ENCODE measurements around the gene SLC1A3. TPM values are rescaled to one million over a fixed set of nuclear protein-coding genes. Genes with fewer than 3 reads are reported as not detected.

SLC1A3 gene
- total RNA-seq, 1 experiment from 2014 or later: 9.6 TPM

- intact Hi-C loops (cut with micrococcal nuclease): loop anchor here (1.0 to 5.0 kb wide), 3 partner anchors 51 to 191 kb away; no protein-coding TSS in a partner anchor
- ChIA-PET POLR2A (interaction anchor here (0.6 to 4.5 kb wide), 19 partner anchors 20 to 455 kb away, joined by 3 to 54 read pairs (median 3); no protein-coding TSS in a partner anchor), CTCF (interaction anchor here (0.9 to 2.8 kb wide), 5 partner anchors 50 to 191 kb away, joined by 4 to 10 read pairs (median 8); no protein-coding TSS in a partner anchor)
- H3K27ac Mint-ChIP-seq (ENCODE audit: low read depth, unreplicated experiment): peak overlapping the region; percentile 84
- peaks cover 9% of the 10 kb centered on the region for H3K4me1 Mint-ChIP-seq (ENCODE audit: insufficient read depth, unreplicated experiment)
- no peaks in the 10 kb centered on the region for H3K9me3 Mint-ChIP-seq (ENCODE audit: unreplicated experiment)
- BruUV-seq (replicated peaks): no TSS peak
- DNase-seq (ENCODE audit: unreplicated experiment): no peak
- H3K27me3 Mint-ChIP-seq (ENCODE audit: insufficient read depth, unreplicated experiment): no peaks in the 10 kb centered on the region
- H3K36me3 Mint-ChIP-seq (ENCODE audit: insufficient read depth, unreplicated experiment): no peaks in the 10 kb centered on the region
- H3K4me3 Mint-ChIP-seq (ENCODE audit: unreplicated experiment): peak overlapping the region; percentile 88
- no peak for TF ChIP-seq CTCF (IDR thresholded peaks at IDR 0.05; ENCODE audit: unreplicated experiment)
Measured at GRCh38 chr5:36606036-36606427, 374 bp upstream of the SLC1A3 start.

GRCh38 chr5:36607114-36607571, 737 bp downstream of the SLC1A3 start:
- no peak for TF ChIP-seq CTCF (IDR thresholded peaks at IDR 0.05; ENCODE audit: unreplicated experiment)
- Mint-ChIP-seq H3K36me3 (ENCODE audit: insufficient read depth, unreplicated experiment) (no peaks in the 10 kb centered on the region), H3K27ac (ENCODE audit: low read depth, unreplicated experiment) (peak overlapping the region; percentile 84), H3K4me3 (ENCODE audit: unreplicated experiment) (peak overlapping the region; percentile 88), H3K9me3 (ENCODE audit: unreplicated experiment) (no peaks in the 10 kb centered on the region), H3K27me3 (ENCODE audit: insufficient read depth, unreplicated experiment) (no peaks in the 10 kb centered on the region), H3K4me1 (ENCODE audit: insufficient read depth, unreplicated experiment) (peaks cover 9% of the 10 kb centered on the region)
- intact Hi-C loops (cut with micrococcal nuclease): loop anchor here (2.0 to 5.0 kb wide), 2 partner anchors 50 to 192 kb away; no protein-coding TSS in a partner anchor
- BruUV-seq (replicated peaks): no TSS peak
- ChIA-PET POLR2A (interaction anchor here (0.5 to 4.5 kb wide), 27 partner anchors 21 to 1453 kb away, joined by 3 to 54 read pairs (median 4); partner anchors contain the start of genes NADK2 and SKP2), CTCF (interaction anchor here (0.6 to 2.8 kb wide), 16 partner anchors 18 to 193 kb away, joined by 3 to 11 read pairs (median 4); no protein-coding TSS in a partner anchor)
- DNase-seq (ENCODE audit: unreplicated experiment): peak; percentile 67

- Mint-ChIP-seq H3K36me3 (ENCODE audit: insufficient read depth, unreplicated experiment) (no peaks in the 10 kb centered on the region), H3K4me1 (ENCODE audit: insufficient read depth, unreplicated experiment) (peaks cover 9% of the 10 kb centered on the region), H3K27me3 (ENCODE audit: insufficient read depth, unreplicated experiment) (no peaks in the 10 kb centered on the region), H3K27ac (ENCODE audit: low read depth, unreplicated experiment) (no peak overlapping the region), H3K9me3 (ENCODE audit: unreplicated experiment) (no peaks in the 10 kb centered on the region), H3K4me3 (ENCODE audit: unreplicated experiment) (peak overlapping the region; percentile 88)
- POLR2A ChIA-PET: interaction anchor here (0.5 to 4.5 kb wide), 21 partner anchors 16 to 456 kb away, joined by 3 to 54 read pairs (median 4); partner anchors contain the start of genes NADK2 and SKP2
- BruUV-seq (replicated peaks): no TSS peak
- DNase-seq (ENCODE audit: unreplicated experiment): peak; percentile 70
- intact Hi-C loops (cut with micrococcal nuclease): loop anchor here (2.0 to 5.0 kb wide), 2 partner anchors 49 to 193 kb away; no protein-coding TSS in a partner anchor
- CTCF ChIA-PET: interaction anchor here (0.6 to 2.8 kb wide), 11 partner anchors 16 to 193 kb away, joined by 3 to 11 read pairs (median 7); no protein-coding TSS in a partner anchor
- no peak for TF ChIP-seq CTCF (IDR thresholded peaks at IDR 0.05; ENCODE audit: unreplicated experiment)
Measured at GRCh38 chr5:36607838-36608783, 1.7 kb downstream of the SLC1A3 start.

- intact Hi-C loops (cut with micrococcal nuclease): no loop called here
- POLR2A ChIA-PET: interaction anchor here (0.6 to 2.6 kb wide), 3 partner anchors 47 to 167 kb away, joined by 3 to 10 read pairs (median 5); no protein-coding TSS in a partner anchor
- DNase-seq (ENCODE audit: unreplicated experiment): no peak
- Mint-ChIP-seq H3K27ac (ENCODE audit: low read depth, unreplicated experiment) (no peak overlapping the region), H3K36me3 (ENCODE audit: insufficient read depth, unreplicated experiment) (no peaks in the 10 kb centered on the region), H3K4me1 (ENCODE audit: insufficient read depth, unreplicated experiment) (peaks cover 9% of the 10 kb centered on the region), H3K4me3 (ENCODE audit: unreplicated experiment) (no peak overlapping the region), H3K27me3 (ENCODE audit: insufficient read depth, unreplicated experiment) (no peaks in the 10 kb centered on the region), H3K9me3 (ENCODE audit: unreplicated experiment) (no peaks in the 10 kb centered on the region)
- BruUV-seq (replicated peaks): no TSS peak
- no peak for TF ChIP-seq CTCF (IDR thresholded peaks at IDR 0.05; ENCODE audit: unreplicated experiment)
- CTCF ChIA-PET: interaction anchor here (0.8 to 3.3 kb wide), 4 partner anchors 80 to 195 kb away, joined by 4 to 12 read pairs (median 6); no protein-coding TSS in a partner anchor
Measured at GRCh38 chr5:36610621-36611020, 4.2 kb downstream of the SLC1A3 start.
